Left forelimb (tissue), 1 donor: ENCODE results near the gene CNNM2.
"Not testable (repeated sequence)": the region's sequence is repeated elsewhere in the genome, so short reads cannot be mapped to it uniquely, and the experiment has no call there.

Experiments
- DNase-seq: peaks from one replicate; pipeline ENCODE4 v3.0.0-alpha.2; 2018; ENCODE audit warnings: low spot score

CNNM2 gene

GRCh38 chr10:102926842-102927241 lies 8.7 kb downstream of the CNNM2 start:
- no peak for DNase-seq

- no peak for DNase-seq
Observed at GRCh38 chr10:102927311-102928010, 9.4 kb downstream of the CNNM2 start.

- not testable (repeated sequence) for DNase-seq
Observed at GRCh38 chr10:102928442-102928841, 10.3 kb downstream of the CNNM2 start.

- no peak for DNase-seq
Observed at GRCh38 chr10:102930720-102931119, 12.6 kb downstream of the CNNM2 start.

- DNase-seq, result no peak
Observed at GRCh38 chr10:102931643-102932042, 13.5 kb downstream of the CNNM2 start.

- no peak for DNase-seq
Observed at GRCh38 chr10:102935505-102935904, 17.4 kb downstream of the CNNM2 start.

GRCh38 chr10:102935939-102936605 lies 18.0 kb downstream of the CNNM2 start:
- no peak for DNase-seq

GRCh38 chr10:102941401-102941800 lies 23.3 kb downstream of the CNNM2 start:
- no peak for DNase-seq

GRCh38 chr10:102945449-102945848 lies 27.4 kb downstream of the CNNM2 start:
- no peak for DNase-seq

GRCh38 chr10:102945962-102946361 lies 27.9 kb downstream of the CNNM2 start:
- DNase-seq, result no peak

GRCh38 chr10:102946992-102947391 lies 28.9 kb downstream of the CNNM2 start:
- no peak for DNase-seq

- no peak for DNase-seq
Observed at GRCh38 chr10:102948176-102948575, 30.1 kb downstream of the CNNM2 start.

GRCh38 chr10:102948786-102949185 lies 30.7 kb downstream of the CNNM2 start:
- DNase-seq, result no peak

- no peak for DNase-seq
Observed at GRCh38 chr10:102949916-102950315, 31.8 kb downstream of the CNNM2 start.

GRCh38 chr10:102951316-102951715 lies 33.2 kb downstream of the CNNM2 start:
- DNase-seq, result no peak

GRCh38 chr10:102959360-102959759 lies 41.3 kb downstream of the CNNM2 start:
- DNase-seq, result no peak

- no peak for DNase-seq
Observed at GRCh38 chr10:102960157-102960556, 42.1 kb downstream of the CNNM2 start.

GRCh38 chr10:102962267-102962666 lies 44.2 kb downstream of the CNNM2 start:
- DNase-seq, result no peak

GRCh38 chr10:102962951-102963755 lies 45.1 kb downstream of the CNNM2 start:
- no peak for DNase-seq

- no peak for DNase-seq
Observed at GRCh38 chr10:102963756-102964025, 45.6 kb downstream of the CNNM2 start.

GRCh38 chr10:102964064-102964463 lies 46.0 kb downstream of the CNNM2 start:
- DNase-seq, result not testable (repeated sequence)

- DNase-seq, result no peak
Observed at GRCh38 chr10:102964713-102965112, 46.6 kb downstream of the CNNM2 start.

- DNase-seq, result no peak
Observed at GRCh38 chr10:102965311-102965851, 47.3 kb downstream of the CNNM2 start.
